Measurements from ENCODE around the gene ACER1.
"Not testable (repeated sequence)": the region's sequence is repeated elsewhere in the genome, so short reads cannot be mapped to it uniquely, and the experiment has no call there.

Gene ACER1, protein sequence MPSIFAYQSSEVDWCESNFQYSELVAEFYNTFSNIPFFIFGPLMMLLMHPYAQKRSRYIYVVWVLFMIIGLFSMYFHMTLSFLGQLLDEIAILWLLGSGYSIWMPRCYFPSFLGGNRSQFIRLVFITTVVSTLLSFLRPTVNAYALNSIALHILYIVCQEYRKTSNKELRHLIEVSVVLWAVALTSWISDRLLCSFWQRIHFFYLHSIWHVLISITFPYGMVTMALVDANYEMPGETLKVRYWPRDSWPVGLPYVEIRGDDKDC

DNA sequence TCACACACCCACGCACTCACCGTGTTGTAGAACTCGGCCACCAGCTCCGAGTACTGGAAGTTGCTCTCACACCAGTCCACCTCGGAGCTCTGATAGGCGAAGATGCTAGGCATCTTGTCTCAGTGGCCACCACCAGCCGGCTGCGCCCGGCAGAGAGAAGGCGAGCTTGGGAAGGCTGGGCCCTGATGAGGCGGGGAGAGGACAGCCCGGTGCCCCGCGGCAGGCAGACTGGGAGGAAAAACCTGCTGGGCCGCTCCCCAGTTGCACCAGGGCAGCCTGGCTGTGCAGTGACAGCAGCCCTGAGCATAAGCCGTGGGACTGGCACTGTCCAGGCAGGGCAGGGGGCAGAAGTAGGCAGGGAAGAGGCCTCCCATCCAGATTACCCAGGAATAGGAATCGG lies at the start of gene ACER1:
Gene ACER1, minus strand, starts transcription at position 174 of the 400 bp plus-strand sequence. Its CDS starts 61 bp downstream, at position 113.
- FAIRE-seq = no peak

DNA sequence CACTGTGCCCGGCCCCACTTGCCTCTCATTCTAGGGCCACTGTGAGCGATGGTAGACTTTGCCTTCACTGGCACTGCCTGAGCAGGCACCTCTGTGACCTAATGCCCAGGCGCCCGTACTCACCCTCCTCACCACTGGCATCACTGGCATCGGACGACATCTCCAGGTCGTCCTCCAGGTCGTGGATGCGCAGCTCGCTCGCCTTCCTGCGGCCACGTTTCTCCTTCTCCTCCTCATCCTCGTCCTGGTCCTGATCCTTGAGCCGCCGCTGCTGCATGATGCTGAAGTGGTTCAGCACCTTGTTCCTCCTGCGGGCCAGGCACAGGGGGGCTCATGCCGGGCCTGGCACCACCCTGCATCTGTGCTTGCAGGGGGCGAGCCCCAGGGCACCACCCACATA lies 49.8 kb upstream of the ACER1 start:
- no peak for FAIRE-seq

GRCh38 chr19:6381030-6381750 lies 47.8 kb upstream of the ACER1 start:
- no peak for FAIRE-seq

- FAIRE-seq = no peak
Observed at GRCh38 chr19:6379744-6380143, 46.3 kb upstream of the ACER1 start.

- no peak for FAIRE-seq
Observed at GRCh38 chr19:6378486-6378885, 45.1 kb upstream of the ACER1 start.

DNA sequence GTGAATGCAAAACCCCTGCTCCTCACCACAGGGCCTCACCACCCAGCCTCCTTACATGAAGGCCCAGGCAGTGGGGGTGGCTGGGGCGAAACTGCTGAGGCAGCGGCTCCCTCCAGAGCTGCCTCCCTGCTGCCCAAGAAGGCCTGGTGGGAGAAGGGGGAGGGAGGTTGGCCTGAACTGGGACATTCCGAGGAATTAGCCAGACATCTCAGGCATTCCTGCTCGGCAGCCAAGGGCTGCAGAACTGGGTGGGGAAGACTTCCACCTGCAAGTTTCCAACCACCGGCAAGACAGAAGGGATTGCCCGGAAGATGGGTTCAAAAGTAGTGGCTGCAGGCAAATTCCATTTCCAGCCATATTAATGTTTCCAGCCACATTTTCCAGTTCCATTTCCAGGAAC lies 44.6 kb upstream of the ACER1 start:
- FAIRE-seq = no peak

- no peak for FAIRE-seq
Observed at GRCh38 chr19:6376512-6377190, 43.2 kb upstream of the ACER1 start.

DNA sequence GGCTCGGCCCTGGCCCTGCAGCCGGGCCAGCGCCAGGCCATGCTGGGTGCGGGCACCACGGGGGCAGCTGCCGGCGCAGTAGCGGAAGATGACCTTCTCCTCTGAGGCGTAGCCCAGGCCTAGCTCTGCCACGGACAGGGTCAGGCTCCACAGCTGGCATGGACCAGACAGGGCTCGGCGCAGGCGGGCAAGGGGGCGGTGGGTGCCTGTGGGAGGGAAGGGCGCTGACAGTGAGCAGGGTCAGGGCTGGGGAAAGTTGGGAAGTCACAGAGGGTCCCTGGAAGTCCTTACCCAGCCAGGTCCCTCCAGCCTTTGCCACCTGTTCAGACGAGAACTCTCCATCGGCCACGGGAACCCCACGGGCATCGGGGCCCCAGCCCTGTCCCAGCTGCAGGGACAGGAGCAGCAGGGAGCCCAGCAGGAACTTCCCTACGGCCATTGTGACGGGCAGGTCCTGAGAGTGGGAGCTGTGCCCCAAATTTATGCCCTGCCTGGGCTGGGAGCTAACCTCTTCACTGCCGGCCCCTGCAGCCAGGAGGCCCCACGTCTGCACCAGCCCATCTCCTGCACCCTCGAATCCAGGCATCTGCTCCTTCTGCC lies 42.1 kb upstream of the ACER1 start, which contains the start of gene PSPN:
Gene PSPN, minus strand, starts transcription at position 523 of the 600 bp plus-strand sequence. Its CDS starts 84 bp downstream, at position 439.
- FAIRE-seq = no peak

GRCh38 chr19:6374711-6375410 lies 41.4 kb upstream of the ACER1 start:
- FAIRE-seq = no peak

GRCh38 chr19:6374161-6374709 lies 40.8 kb upstream of the ACER1 start:
- no peak for FAIRE-seq

DNA sequence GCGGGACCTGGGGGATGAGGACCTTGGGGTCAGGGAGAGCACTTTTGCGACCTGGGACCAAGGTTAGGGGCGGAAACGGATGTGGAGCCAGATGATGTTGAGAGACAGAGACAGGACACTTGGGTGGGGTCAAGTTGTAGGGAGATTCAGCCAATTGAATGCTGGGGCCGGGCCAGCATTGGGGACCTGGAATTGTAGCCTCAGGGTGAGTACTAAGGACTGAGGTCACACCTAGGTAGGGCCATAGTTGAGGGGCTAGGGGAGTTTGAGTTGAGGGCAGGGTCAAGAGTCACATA lies 40.3 kb upstream of the ACER1 start:
- no peak for FAIRE-seq

DNA sequence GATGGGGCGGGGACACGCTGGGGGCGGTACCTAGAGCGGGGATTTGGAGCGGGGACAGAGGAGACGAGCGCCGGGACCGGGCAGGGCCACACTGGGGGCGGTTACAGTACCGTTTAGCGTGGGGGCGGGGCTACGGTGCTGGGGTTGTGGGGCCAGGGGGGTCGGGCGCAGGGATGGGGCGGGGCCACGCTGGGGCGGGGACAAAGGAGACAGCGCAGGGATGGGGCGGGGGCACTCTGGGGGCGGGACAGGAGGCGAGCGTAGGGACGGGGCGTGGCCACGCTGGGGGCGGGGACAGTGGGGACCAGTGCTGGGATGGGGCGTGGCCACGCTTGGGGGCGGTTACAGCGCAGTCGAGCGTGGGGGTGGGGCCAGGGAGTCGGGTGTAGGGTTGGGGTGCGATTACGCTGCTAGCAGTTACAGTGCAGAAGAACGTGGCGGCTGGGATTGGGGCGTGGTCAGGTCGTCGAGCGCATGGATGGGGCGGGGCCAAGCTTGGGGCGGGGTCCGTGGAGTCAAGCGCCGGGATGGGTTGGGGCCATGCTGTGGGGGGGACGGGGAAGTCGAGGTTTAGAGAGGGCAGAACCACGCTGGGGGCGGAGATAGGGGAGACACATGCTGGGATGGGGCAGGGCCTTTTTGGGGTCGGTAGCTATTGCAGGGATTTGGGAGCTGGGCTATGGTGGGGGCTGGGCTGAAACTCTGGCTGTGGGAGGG lies 39.8 kb upstream of the ACER1 start:
- no peak for FAIRE-seq

DNA sequence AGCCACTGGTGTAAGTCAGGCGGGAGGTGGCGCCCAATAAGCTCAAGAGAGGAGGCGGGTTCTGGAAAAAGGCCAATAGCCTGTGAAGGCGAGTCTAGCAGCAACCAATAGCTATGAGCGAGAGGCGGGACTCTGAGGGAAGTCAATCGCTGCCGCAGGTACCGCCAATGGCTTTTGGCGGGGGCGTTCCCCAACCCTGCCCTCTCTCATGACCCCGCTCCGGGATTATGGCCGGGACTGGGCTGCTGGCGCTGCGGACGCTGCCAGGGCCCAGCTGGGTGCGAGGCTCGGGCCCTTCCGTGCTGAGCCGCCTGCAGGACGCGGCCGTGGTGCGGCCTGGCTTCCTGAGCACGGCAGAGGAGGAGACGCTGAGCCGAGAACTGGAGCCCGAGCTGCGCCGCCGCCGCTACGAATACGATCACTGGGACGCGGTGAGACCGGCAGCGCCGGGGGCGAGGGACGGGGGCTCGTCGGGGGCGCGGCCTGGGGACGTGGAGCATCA lies 39.2 kb upstream of the ACER1 start, which contains the start of gene ALKBH7:
Gene ALKBH7, plus strand, starts transcription at position 201 of the 502 bp plus-strand sequence. Its CDS starts 27 bp downstream, at position 228.
- peak; percentile 95 for FAIRE-seq

GRCh38 chr19:6364353-6364752 lies 30.9 kb upstream of the ACER1 start:
- FAIRE-seq = no peak

GRCh38 chr19:6362351-6362801 lies 29.0 kb upstream of the ACER1 start:
- no peak for FAIRE-seq

DNA sequence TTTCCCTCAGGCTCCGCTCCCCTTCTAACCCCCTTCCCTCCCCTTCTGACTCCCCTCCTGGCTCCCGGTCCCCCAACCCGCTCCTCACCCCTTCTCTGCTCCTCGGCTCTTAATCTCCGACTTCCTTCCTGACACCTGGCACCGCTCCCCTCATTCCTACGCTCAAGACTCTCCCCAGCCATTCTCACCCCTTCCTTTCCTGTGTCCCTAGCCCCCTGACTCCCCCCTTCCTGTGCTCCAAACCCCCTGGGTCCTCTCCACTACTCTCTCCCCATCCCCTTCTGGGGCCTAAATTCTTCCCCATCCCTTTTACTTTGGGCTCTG lies 28.6 kb upstream of the ACER1 start:
- no peak for FAIRE-seq

DNA sequence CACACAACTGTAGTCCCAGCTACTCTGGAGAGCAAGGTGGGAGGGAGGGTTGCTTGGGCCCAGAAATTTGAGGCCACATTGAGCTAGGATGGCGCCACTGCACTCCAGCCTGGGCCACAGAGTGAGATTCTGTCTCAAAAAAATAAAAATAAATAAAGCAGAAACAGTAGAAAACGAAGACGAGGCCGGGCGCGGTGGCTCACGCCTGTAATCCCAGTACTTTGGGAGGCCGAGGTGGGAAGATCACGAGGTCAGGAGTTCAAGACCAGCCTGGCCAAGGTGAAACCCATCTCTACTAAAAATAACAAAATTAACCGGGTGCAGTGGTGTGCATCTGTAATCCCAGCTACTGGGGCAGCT lies 27.4 kb upstream of the ACER1 start:
- not testable (repeated sequence) for FAIRE-seq

- not testable (repeated sequence) for FAIRE-seq
Observed at GRCh38 chr19:6360445-6360844, 27.0 kb upstream of the ACER1 start.

DNA sequence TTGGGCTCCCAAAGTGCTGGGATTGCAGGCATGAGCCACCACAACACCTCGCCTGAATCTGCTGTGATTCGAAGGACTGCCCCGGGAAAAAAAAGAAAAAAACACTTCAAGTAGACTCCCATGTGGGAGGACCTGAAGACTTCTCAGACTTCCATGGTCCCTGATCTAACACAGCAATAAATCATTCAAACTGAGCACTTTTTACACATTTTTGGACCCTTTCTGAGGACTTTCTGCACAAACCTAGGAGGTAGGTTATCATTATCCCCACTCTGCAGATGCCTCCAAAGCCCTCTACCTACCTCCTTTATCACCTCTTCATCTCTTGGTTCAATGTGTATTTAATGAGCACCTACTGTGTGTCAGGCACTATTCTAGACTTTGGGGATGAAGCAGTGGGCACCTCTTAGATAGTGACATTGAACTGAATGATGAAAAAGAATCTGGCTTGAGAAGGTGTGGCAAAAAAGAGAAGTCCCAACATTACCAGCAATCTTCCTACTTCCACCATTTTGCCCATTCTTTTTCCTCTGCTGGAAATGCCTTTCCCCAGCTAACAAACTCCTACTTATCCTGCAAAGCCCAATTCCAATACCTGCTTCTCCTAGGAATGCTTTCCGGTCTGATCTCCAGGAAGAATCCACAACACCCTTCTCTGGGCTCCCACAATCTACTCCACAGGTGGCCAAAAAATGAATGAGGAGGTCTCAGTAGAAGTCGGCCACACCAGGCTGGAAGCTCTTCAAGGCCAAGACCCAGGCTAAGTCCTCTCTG lies 26.3 kb upstream of the ACER1 start:
- FAIRE-seq = no peak

DNA sequence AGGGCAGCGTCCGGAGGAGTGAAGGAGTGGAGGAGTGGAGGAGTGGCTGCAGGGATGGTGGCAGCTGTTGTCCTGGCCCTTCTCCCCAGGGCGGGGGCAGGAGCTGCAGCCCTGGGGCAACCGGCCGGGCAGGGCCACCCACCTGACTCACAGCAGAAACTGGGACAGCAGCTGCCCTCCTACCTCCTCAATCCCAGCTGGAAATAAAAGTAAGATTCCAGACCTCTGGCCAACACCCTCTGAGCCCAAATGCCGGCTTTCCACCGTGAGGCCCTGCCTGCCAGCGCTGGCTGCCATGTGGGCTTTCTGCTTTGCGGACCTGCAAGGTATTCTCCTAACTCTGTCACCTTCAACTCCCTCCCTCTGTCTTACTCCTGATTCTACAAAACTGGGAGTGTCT lies 24.6 kb upstream of the ACER1 start:
- no peak for FAIRE-seq

DNA sequence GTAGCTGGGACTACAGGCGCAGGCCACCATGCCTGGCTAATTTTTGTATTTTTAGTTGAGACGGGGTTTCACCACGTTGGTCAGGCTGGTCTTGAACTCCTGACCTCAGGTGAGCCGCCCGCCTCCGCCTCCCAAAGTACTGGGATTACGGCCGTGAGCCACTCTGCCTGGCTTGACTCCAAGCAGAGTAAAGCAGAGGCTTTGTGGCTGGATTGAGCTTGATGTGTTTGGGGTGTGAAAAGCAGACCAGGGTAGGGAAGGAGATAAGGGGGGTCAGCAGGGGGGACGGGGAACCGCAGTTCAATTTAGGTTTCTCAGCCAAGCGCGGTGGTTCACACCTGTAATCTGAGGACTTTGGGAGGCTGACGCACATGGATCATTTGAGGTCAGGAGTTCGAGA lies 23.8 kb upstream of the ACER1 start:
- FAIRE-seq = no peak
